HepG2 (cell line): ENCODE measurements around the gene CLEC10A. TPM values are rescaled to one million over a fixed set of nuclear protein-coding genes. Genes with fewer than 3 reads are reported as not detected.

ENCODE experiments used
- ATAC-seq: fragments of 200-7000 bp; cut with Tn5 transposase; 3 replicates; pipeline ENCODE4 v1.9.1; 2020; ENCODE audit warnings: mild to moderate bottlenecking, moderate library complexity
- BruUV-seq: library from RNA; stranded (reverse); fragments of 400-500 nt; replicated peaks from 2 replicates; lab custom pipeline; 2021; lab: Mats Ljungman, UMichigan
- CTCF ChIA-PET: fragments of 300-600 bp; formaldehyde crosslinking; extraction: SDS; loops from one replicate; lab custom pipeline; 2021; ENCODE audit warnings: low total read pairs, inconsistent platforms, low intra/inter-chr PET ratio; lab: Yijun Ruan, JAX
- POLR2A ChIA-PET: fragments of 350-600 bp; sonication (Branson Sonifier 250); formaldehyde crosslinking; loops from one replicate; lab custom pipeline; 2020; ENCODE audit warnings: antibody characterized with exemption, inconsistent platforms; lab: Yijun Ruan, JAX
- DNase-seq: peaks from one replicate; pipeline ENCODE4 v3.0.0-alpha.2; 2015; ENCODE audit warnings: low spot score
- FAIRE-seq: peaks from 3 replicates; lab custom pipeline; 2011; peaks lifted over from hg19 to GRCh38; lab: Jason Lieb, UNC
- H2AFZ ChIP-seq: one replicate; pipeline ENCODE4 v1.6.1; 2011; ENCODE audit warnings: low read length, inconsistent platforms
- H3K27ac ChIP-seq: fragments of 300-600 bp; 3 replicates; pipeline ENCODE4 v1.8.0; 2011; ENCODE audit warnings: mixed run types, mild to moderate bottlenecking, mixed read lengths, low read length, inconsistent platforms; ENCODE audit not compliant: insufficient read depth; ENCODE audit errors: extremely low read length
- H3K27me3 ChIP-seq, 2 experiments: fragments of 200-600 bp in 1 of 2; 2 replicates in 1 of 2; 3 replicates in 1 of 2; pipeline versions ENCODE4 v1.6.0 to v1.8.0; 2011; ENCODE audit warnings: low read length in 2 of 2, mild to moderate bottlenecking in 2 of 2, moderate library complexity in 2 of 2, inconsistent platforms in 1 of 2; ENCODE audit not compliant: insufficient read depth in 2 of 2, control insufficient read depth in 1 of 2
- H3K36me3 ChIP-seq, 2 experiments: fragments of 200-600 bp in 1 of 2; replicated peaks in 1 of 2; 2 replicates in 1 of 2; 3 replicates in 1 of 2; pipeline versions ENCODE4 v1.5.1 to v1.8.0; 2011; ENCODE audit warnings: low read length in 2 of 2, inconsistent platforms in 1 of 2; ENCODE audit not compliant: insufficient read depth in 2 of 2, control insufficient read depth in 1 of 2
- H3K4me1 ChIP-seq: 2 replicates; pipeline ENCODE4 v1.5.1; 2012; ENCODE audit warnings: low read length, inconsistent platforms; ENCODE audit not compliant: insufficient read depth
- H3K4me2 ChIP-seq: 2 replicates; pipeline ENCODE4 v1.6.0; 2011; ENCODE audit warnings: low read depth, low read length, inconsistent platforms
- H3K4me3 ChIP-seq, 3 experiments: fragments of 200-600 bp in 1 of 3; sonication (generic), shearing (Covaris generic) in 1 of 3; replicated peaks in 1 of 3; 2 replicates each; pipeline ENCODE4 v1.5.1; 2011 to 2016; ENCODE audit warnings: low read length in 3 of 3, inconsistent platforms in 2 of 3, low read depth in 2 of 3, mild to moderate bottlenecking in 2 of 3, control low read depth in 1 of 3, mixed read lengths in 1 of 3; ENCODE audit not compliant: insufficient read depth in 1 of 3
- H3K79me2 ChIP-seq: one replicate; pipeline ENCODE4 v1.6.1; 2011; ENCODE audit warnings: low read length, inconsistent platforms; ENCODE audit not compliant: insufficient read depth
- H3K9ac ChIP-seq: 2 replicates; pipeline ENCODE4 v1.6.0; 2011; ENCODE audit warnings: mild to moderate bottlenecking, low read depth, low read length, inconsistent platforms; ENCODE audit not compliant: insufficient read depth
- H3K9me3 ChIP-seq: 2 replicates; pipeline ENCODE4 v1.5.1; 2012; ENCODE audit warnings: mild to moderate bottlenecking, low read length
- H4K20me1 ChIP-seq: 2 replicates; pipeline ENCODE4 v1.6.0; 2011; ENCODE audit warnings: inconsistent platforms, mild to moderate bottlenecking, low read length, moderate library complexity; ENCODE audit not compliant: insufficient read depth
- AGO1 ChIP-seq: fragments of 200-400 bp; formaldehyde crosslinking; IDR thresholded peaks from 2 replicates; pipeline ENCODE4 v1.6.1; 2017; ENCODE audit warnings: mild to moderate bottlenecking, low read depth, low read length, moderate library complexity; ENCODE audit not compliant: poor library complexity, severe bottlenecking
- AGO2 ChIP-seq: fragments of 200-400 bp; formaldehyde crosslinking; optimal IDR thresholded peaks from 2 replicates; pipeline ENCODE3; 2017; ENCODE audit warnings: mild to moderate bottlenecking, low read depth, low read length, moderate library complexity
- ETV5 ChIP-seq: IDR thresholded peaks from 2 replicates; pipeline ENCODE4 v1.6.1; 2018; ENCODE audit warnings: missing biosample characterization, missing genetic modification reagents, inconsistent platforms, borderline replicate concordance
- ISL2 ChIP-seq: sonication (generic); formaldehyde crosslinking; IDR thresholded peaks from 2 replicates; pipeline ENCODE4 v1.5.0; 2020; ENCODE audit warnings: missing genetic modification reagents
- MAFK ChIP-seq, 2 experiments: IDR thresholded peaks in 1 of 2; conservative IDR thresholded peaks in 1 of 2; 2 replicates each; pipeline ENCODE4 v1.6.1; 2011; ENCODE audit warnings: improper control_type of control experiment in 2 of 2, low read length in 2 of 2
- RBFOX2 ChIP-seq: fragments of 200-400 bp; formaldehyde crosslinking; IDR thresholded peaks from 2 replicates; pipeline ENCODE4 v1.6.1; 2017; ENCODE audit warnings: low read depth, mild to moderate bottlenecking, low read length
- SIX1 ChIP-seq: sonication (generic); formaldehyde crosslinking; IDR thresholded peaks from 2 replicates; pipeline ENCODE4 v1.4.0; 2020; ENCODE audit warnings: missing genetic modification reagents, borderline replicate concordance
- ZBTB42 ChIP-seq: sonication (generic); formaldehyde crosslinking; IDR thresholded peaks from 2 replicates; pipeline ENCODE4 v1.5.0; 2020; ENCODE audit warnings: mild to moderate bottlenecking, missing genetic modification reagents
- ZNF30 ChIP-seq: sonication (generic); formaldehyde crosslinking; IDR thresholded peaks from 2 replicates; pipeline ENCODE4 v1.5.0; 2020; ENCODE audit warnings: mild to moderate bottlenecking, missing genetic modification reagents
- ZNF468 ChIP-seq: sonication (generic); formaldehyde crosslinking; IDR thresholded peaks from 2 replicates; pipeline ENCODE4 v1.8.0; 2022; ENCODE audit warnings: mild to moderate bottlenecking, moderate library complexity, missing genetic modification reagents
- ZNF687 ChIP-seq: sonication (generic); formaldehyde crosslinking; IDR thresholded peaks from 2 replicates; pipeline ENCODE4 v1.5.1; 2020; ENCODE audit warnings: mild to moderate bottlenecking, missing genetic modification reagents, moderate library complexity
- WGBS: methylation state at CpG from one replicate; pipeline ENCODE4 v1.1.6; 2017; ENCODE audit warnings: low lambda C conversion rate; 5-methylcytosine and 5-hydroxymethylcytosine counted together
- in situ Hi-C: cut with HindIII; loops from 2 replicates; pipeline ENCODE4 v1.10.0; 2017; ENCODE audit warnings: low pct_unique_long_range_greater_than_20kb; ENCODE audit not compliant: extremely low pct_ligation_motif_present
- intact Hi-C: fragments of 100-400 bp; cut with micrococcal nuclease; formaldehyde crosslinking; loops from one replicate; pipeline ENCODE4 v1.10.0; 2022; ENCODE audit not compliant: unreplicated experiment
- polyA plus RNA-seq, 8 experiments: library from polyadenylated mRNA; depleted of rRNA in 3 of 8; stranded (reverse) in 7 of 8; unstranded in 1 of 8; fragments of >200 nt; fragmentation: Illumina TruSeq in 4 of 8; extraction: Trizol in 4 of 8; gene quantifications; 2 replicates each; pipeline versions ENCODE4 v1.2.1 to v1.2.3, GENCODE V29; 2011 to 2016; ENCODE audit warnings: low read depth in 4 of 8, missing spikeins in 1 of 8, mixed read lengths in 1 of 8; ENCODE audit not compliant: insufficient read depth in 1 of 8
- total RNA-seq, 5 experiments: library from RNA; depleted of rRNA; stranded (reverse); fragments of >200 nt; fragmentation: Illumina TruSeq; extraction: Trizol; gene quantifications; 2 replicates each; pipeline ENCODE4 v1.2.3, GENCODE V29; 2016; ENCODE audit warnings: low read depth in 1 of 5
- TF ChIP-seq, protein P1 (sequence below): sonication (generic); formaldehyde crosslinking; IDR thresholded peaks from 2 replicates; pipeline ENCODE4 v1.4.0; 2020; ENCODE audit warnings: low read depth, mild to moderate bottlenecking, missing genetic modification reagents

The CLEC10A gene
- total and polyA plus RNA-seq, 2 of the 13 experiments (the other 11 are each of a cell fraction or from before 2014, with no cell fraction given): 0.33 TPM; not detected in 1

- WGBS: 87% methylated on average over 11 of the region's 21 CpGs
- no TSS peak for BruUV-seq
- H4K20me1 ChIP-seq: no peaks in the 10 kb centered on the region
- TF ChIP-seq, protein P1, sequence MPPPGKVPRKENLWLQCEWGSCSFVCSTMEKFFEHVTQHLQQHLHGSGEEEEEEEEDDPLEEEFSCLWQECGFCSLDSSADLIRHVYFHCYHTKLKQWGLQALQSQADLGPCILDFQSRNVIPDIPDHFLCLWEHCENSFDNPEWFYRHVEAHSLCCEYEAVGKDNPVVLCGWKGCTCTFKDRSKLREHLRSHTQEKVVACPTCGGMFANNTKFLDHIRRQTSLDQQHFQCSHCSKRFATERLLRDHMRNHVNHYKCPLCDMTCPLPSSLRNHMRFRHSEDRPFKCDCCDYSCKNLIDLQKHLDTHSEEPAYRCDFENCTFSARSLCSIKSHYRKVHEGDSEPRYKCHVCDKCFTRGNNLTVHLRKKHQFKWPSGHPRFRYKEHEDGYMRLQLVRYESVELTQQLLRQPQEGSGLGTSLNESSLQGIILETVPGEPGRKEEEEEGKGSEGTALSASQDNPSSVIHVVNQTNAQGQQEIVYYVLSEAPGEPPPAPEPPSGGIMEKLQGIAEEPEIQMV: no peak
- TF ChIP-seq AGO1 (peak; percentile 2), MAFK (conservative IDR thresholded peaks at IDR 0.05 in 1 of 2, IDR thresholded peaks at IDR 0.05 in 1 of 2; ENCODE audit: low read length in 2 of 2) (no peak), RBFOX2 (no peak)
- TF ChIP-seq, all 625 proteins: peak for 1
- Histone ChIP-seq H2AFZ (no peak overlapping the region), H3K9me3 (no peaks in the 10 kb centered on the region), H3K27ac (no peak overlapping the region), H3K27me3 (no peaks in the 10 kb centered on the region; a peak in 1 of 5 replicates), H3K36me3 (no peaks in the 10 kb centered on the region), H3K9ac (no peak overlapping the region), H3K79me2 (no peaks in the 10 kb centered on the region), H3K4me2 (no peak overlapping the region), H3K4me3 (no peak overlapping the region), H3K4me1 (peaks cover 49% of the 10 kb centered on the region)
- in situ Hi-C loops (loop anchor here (10.0 kb wide), 1 partner anchor 242 kb away; the partner anchor contains the start of gene SLC2A4), intact Hi-C loops (no loop called here)
- ATAC-seq (no peak), DNase-seq (no peak), FAIRE-seq (no peak)
- CTCF ChIA-PET: no interaction called here
- POLR2A ChIA-PET: no interaction called here
Observed at GRCh38 chr17:7043182-7043496, 36.9 kb downstream of the CLEC10A start.

- WGBS: 86% methylated on average over 50 of the region's 53 CpGs
- in situ Hi-C loops (loop anchor here (10.0 kb wide), 1 partner anchor 242 kb away; the partner anchor contains the start of gene SLC2A4), intact Hi-C loops (no loop called here)
- ChIA-PET CTCF (no interaction called here), POLR2A (no interaction called here)
- FAIRE-seq (no peak), DNase-seq (no peak), ATAC-seq (no peak)
- Histone ChIP-seq H3K36me3 (no peaks in the 10 kb centered on the region), H4K20me1 (no peaks in the 10 kb centered on the region), H3K4me1 (peaks cover 49% of the 10 kb centered on the region), H3K27ac (no peak overlapping the region), H3K9me3 (no peaks in the 10 kb centered on the region), H3K4me2 (no peak overlapping the region), H3K79me2 (peaks cover 2% of the 10 kb centered on the region), H3K9ac (no peak overlapping the region), H3K27me3 (no peaks in the 10 kb centered on the region; a peak in 1 of 5 replicates), H2AFZ (no peak overlapping the region), H3K4me3 (no peak overlapping the region)
- no TSS peak for BruUV-seq
- TF ChIP-seq ZNF468 (CRISPR knock-in tag): no peak
- TF ChIP-seq ZNF687: 0 out of 2 replicates have a peak, but pooled peaks have one; percentile 7
- no peak for TF ChIP-seq ZNF30
- TF ChIP-seq ETV5 (CRISPR knock-in tag): no peak
- no peak for TF ChIP-seq SIX1 (CRISPR knock-in tag)
- no peak for TF ChIP-seq ISL2
- no peak for TF ChIP-seq ZBTB42 (CRISPR knock-in tag)
- peak; percentile 48 for TF ChIP-seq AGO2
Observed at GRCh38 chr17:7042501-7043181, 37.4 kb downstream of the CLEC10A start.
